Body of pancreas (tissue), 4 donors: ENCODE measurements around the gene SHANK1. TPM values are rescaled to one million over a fixed set of nuclear protein-coding genes. Genes with fewer than 3 reads are reported as not detected.

Experiments used
- ATAC-seq: fragments of 150-250 bp; one replicate; pipeline ENCODE4 v1.9.1; 2016
- DNase-seq, 4 donors: peaks; one replicate each; pipeline ENCODE4 v3.0.0-alpha.2; 2019
- H3K27ac ChIP-seq, 4 donors: fragments of 200-600 bp; sonication (generic); 1 replicate in 3 of 4; 2 replicates in 1 of 4; pipeline versions ENCODE4 v1.5.1 to v1.6.1; 2016 to 2019; ENCODE audit warnings: mild to moderate bottlenecking in 1 of 4, mixed read lengths in 1 of 4, moderate library complexity in 1 of 4
- H3K27me3 ChIP-seq, 2 donors: fragments of 200-600 bp; sonication (generic); one replicate each; pipeline ENCODE4 v1.6.0; 2016; ENCODE audit warnings: mild to moderate bottlenecking in 1 of 2
- H3K36me3 ChIP-seq, 2 donors: fragments of 200-600 bp; sonication (generic); replicated peaks in 1 of 2; 2 replicates each; pipeline ENCODE4 v1.5.1; 2016; ENCODE audit warnings: low read depth in 2 of 2; ENCODE audit not compliant: insufficient read depth in 1 of 2
- H3K4me1 ChIP-seq: fragments of 200-600 bp; sonication (generic); one replicate; pipeline ENCODE4 v1.6.0; 2016
- H3K4me3 ChIP-seq, 2 donors: fragments of 200-600 bp; sonication (generic); 1 replicate in 1 of 2; 2 replicates in 1 of 2; pipeline ENCODE4 v1.5.1; 2016 to 2019
- H3K9me3 ChIP-seq, 3 donors: fragments of 200-600 bp; sonication (generic); 1 replicate in 2 of 3; 2 replicates in 1 of 3; pipeline ENCODE4 v1.5.1; 2016
- POLR2A ChIP-seq, 3 donors: fragments of 450-650 bp; IDR thresholded peaks; one replicate each; pipeline ENCODE4 v1.6.1; 2016; ENCODE audit warnings: antibody characterized with exemption in 3 of 3, mild to moderate bottlenecking in 2 of 3
- WGBS, 2 donors: methylation state at CpG; one replicate each; pipeline ENCODE4 v1.1.5; 2017; 5-methylcytosine and 5-hydroxymethylcytosine counted together
- intact Hi-C: fragments of 100-400 bp; cut with DNase I; formaldehyde crosslinking; loops from one replicate; pipeline ENCODE4 v1.15.1; 2023
- total RNA-seq, 2 donors: library from RNA; depleted of rRNA; stranded (reverse); fragments of >200 nt; gene quantifications; one replicate each; pipeline ENCODE4 v1.1.0, GENCODE V29; 2016
- TF ChIP-seq, protein P1 (sequence below), 7 experiments: fragments of 450-650 bp in 4 of 7; fragments of 200-600 bp in 3 of 7; sonication (generic) in 3 of 7; IDR thresholded peaks; one replicate each; pipeline ENCODE4 v1.5.1; 2016 to 2019; ENCODE audit warnings: antibody characterized with exemption in 7 of 7

The SHANK1 gene
- total RNA-seq, 2 donors from 2014 or later: 0.26 to 2.3 TPM

DNA sequence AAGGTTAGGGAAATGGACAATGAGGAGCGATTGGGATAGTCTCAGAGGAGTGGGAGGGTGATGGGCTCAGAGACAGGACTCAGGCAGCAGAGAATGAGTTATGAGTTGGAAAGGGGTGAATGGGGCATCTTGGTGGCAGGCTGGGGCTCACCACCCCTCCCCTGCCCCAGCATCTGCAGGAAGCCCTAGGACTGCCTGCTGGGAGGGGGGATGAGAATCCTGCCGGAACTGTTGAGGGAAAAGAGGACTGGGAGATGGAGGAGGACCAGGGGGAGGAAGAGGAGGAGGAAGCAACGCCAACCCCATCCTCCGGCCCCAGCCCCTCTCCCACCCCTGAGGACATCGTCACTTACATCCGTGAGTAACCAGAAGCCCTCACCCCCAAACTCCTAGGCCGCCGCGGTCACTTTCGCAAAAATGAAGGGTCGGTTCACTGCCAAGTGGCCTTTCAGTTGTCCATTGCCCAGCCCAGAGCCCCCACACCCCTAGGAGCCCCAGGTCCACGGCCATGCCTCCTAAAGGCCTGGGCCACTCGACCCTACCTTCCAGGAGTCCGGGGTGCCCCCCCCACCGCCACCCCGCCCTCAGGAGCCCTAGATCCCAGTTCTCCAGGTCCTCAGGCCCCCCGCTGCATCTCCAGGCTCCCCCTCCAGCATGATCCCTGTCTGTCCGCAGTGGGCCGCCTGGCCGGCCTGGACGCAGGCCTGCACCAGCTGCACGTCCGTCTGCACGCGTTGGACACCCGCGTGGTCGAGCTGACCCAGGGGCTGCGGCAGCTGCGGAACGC lies 4.3 kb upstream of the SHANK1 start:
- intact Hi-C loops: no loop called here
- TF ChIP-seq POLR2A (IDR thresholded peaks at IDR 0.05): no peak
- TF ChIP-seq, protein P1, sequence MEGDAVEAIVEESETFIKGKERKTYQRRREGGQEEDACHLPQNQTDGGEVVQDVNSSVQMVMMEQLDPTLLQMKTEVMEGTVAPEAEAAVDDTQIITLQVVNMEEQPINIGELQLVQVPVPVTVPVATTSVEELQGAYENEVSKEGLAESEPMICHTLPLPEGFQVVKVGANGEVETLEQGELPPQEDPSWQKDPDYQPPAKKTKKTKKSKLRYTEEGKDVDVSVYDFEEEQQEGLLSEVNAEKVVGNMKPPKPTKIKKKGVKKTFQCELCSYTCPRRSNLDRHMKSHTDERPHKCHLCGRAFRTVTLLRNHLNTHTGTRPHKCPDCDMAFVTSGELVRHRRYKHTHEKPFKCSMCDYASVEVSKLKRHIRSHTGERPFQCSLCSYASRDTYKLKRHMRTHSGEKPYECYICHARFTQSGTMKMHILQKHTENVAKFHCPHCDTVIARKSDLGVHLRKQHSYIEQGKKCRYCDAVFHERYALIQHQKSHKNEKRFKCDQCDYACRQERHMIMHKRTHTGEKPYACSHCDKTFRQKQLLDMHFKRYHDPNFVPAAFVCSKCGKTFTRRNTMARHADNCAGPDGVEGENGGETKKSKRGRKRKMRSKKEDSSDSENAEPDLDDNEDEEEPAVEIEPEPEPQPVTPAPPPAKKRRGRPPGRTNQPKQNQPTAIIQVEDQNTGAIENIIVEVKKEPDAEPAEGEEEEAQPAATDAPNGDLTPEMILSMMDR (IDR thresholded peaks at IDR 0.05): no peak
- Histone ChIP-seq H3K27me3 (peaks cover 0 to under 1% of the 10 kb centered on the region in 2 donors), H3K9me3 (no peaks in the 10 kb centered on the region), H3K27ac (peak overlapping the region; percentile 46 to 79 (median 68)), H3K4me3 (peak overlapping the region; percentile 8), H3K36me3 (no peaks in the 10 kb centered on the region), H3K4me1 (peaks cover 26% of the 10 kb centered on the region)
- DNase-seq (no peak), ATAC-seq (no peak)
- 6 to 33% methylated on average over 5 to 31 of the region's 31 CpGs for WGBS, 2 donors

DNA sequence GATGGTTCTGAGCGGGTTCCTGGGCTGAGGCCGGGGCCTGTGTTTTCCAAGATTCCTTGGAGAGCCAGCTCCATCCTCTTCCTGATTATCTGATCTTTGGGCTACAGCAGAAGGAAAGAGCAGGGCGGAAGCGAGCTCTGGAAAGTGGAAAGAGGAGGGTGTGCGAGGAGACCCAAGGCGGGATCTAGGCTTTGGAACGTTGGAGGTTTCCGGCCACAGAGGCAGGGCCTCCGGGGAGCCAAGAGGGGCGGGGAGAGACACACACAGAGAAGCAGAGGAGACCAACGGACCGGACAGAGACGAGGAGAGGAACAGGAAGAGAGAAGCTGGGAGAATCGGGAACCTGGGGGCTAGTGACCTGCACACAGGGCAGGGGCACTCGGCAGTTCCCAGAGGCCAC lies 3.5 kb upstream of the SHANK1 start, which contains the start of gene CLEC11A:
Gene CLEC11A, plus strand, starts transcription at position 296 of the 400 bp plus-strand sequence. CDS start 162 bp downstream, outside the sequence.
- WGBS, 2 donors: 19 to 27% methylated on average over 13 to 15 of the region's 15 CpGs
- ATAC-seq (no peak), DNase-seq (peak in 3 of 4 donors; percentile 26 to 53 (median 38))
- intact Hi-C loops: no loop called here
- H3K36me3 ChIP-seq: no peaks in the 10 kb centered on the region
- peak within 1 kb of the TSS; percentile 8 for H3K4me3 ChIP-seq
- H3K27me3 ChIP-seq: peaks cover 0 to 7% of the 10 kb centered on the region in 2 donors
- peak within 1 kb of the TSS; percentile 46 to 79 (median 68) for H3K27ac ChIP-seq
- no peaks in the 10 kb centered on the region for H3K9me3 ChIP-seq
- TF ChIP-seq, protein P1 (IDR thresholded peaks at IDR 0.05): no peak
- TF ChIP-seq POLR2A (IDR thresholded peaks at IDR 0.05): peak in 1 of 3 donors; percentile 25
- peaks cover 33% of the 10 kb centered on the region for H3K4me1 ChIP-seq

DNA sequence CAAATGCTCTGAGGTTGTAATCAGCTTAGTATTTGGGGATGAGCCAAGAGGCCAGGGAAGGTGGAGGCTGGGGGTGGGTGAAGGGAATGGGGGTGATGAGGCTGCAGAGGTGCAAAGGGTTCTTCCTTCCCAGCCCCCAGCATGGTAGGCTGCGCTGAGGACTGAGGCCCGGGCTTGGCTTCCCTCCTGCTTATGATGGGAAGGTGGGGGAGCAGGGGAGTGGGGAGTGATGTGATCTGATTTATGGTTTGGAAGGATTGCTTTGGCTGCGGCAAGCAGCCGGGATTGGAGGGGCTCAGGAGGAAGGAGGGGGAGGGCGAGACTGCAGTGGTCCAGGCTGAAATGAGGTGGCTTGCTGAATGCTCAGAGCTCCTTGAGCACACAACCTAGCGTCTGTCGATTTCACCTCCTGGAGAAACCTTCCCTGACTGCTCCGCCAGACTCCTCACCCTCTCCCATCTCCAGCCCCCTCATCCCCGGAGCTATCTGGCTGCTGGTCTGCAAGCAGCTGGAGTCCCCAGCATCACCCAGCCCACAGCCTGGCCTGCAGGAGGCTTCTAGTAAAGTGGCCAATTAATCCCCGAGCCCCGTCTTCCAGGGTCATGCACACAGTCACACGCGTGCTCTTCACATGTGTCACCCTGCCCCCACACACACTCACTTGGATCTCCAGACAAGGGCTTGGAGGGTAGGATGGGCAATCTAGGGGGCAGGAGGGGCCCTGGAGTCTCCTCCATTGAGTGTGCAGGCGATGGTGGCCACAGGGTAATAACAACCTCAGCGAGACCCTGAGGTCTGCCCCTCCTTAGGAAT lies 2.8 kb upstream of the SHANK1 start:
- H3K4me1 ChIP-seq: peaks cover 34% of the 10 kb centered on the region
- 38 to 52% methylated on average over 12 to 15 of the region's 15 CpGs for WGBS, 2 donors
- TF ChIP-seq, protein P1 (IDR thresholded peaks at IDR 0.05): no peak
- TF ChIP-seq POLR2A (IDR thresholded peaks at IDR 0.05): no peak
- H3K27ac ChIP-seq: no peak overlapping the region
- peaks cover 0 to 13% of the 10 kb centered on the region in 2 donors for H3K27me3 ChIP-seq
- no peaks in the 10 kb centered on the region for H3K9me3 ChIP-seq
- H3K36me3 ChIP-seq: no peaks in the 10 kb centered on the region
- intact Hi-C loops: no loop called here
- H3K4me3 ChIP-seq: no peak overlapping the region
- no peak for DNase-seq
- ATAC-seq: no peak

DNA sequence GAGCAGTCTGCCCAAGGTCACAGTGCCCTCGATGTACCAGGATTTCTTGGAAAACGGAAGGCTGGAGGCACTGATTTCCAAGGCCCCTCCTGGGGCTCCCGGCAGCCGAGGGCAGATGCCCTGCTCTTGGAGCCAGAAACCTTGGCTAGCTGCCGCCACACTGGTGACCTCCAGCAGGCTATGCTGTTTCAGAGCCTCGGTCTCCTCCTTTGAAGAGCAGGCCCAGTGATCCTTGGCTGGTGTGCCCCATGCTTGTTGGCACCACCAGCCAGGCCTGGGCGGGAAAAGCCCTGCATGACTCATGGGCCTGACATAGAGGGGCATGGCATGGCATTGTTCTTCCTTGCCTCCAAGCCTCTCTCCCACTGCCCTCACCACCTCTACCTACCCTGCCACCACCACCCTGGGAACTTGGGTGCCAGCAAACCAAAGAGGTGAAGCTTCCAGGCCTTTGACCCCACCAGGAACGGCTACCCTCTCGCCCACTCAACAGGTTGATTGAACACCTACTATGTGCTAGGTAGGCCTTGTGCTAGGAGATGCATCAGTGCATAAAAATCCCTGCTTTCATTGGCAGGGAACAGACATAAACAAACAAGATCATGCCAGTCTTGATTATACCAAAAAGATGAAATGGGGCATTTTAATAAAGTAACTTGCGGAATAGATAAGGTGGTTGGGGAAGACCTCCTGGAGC lies 2.0 kb upstream of the SHANK1 start:
- no peaks in the 10 kb centered on the region for H3K36me3 ChIP-seq
- 42 to 59% methylated on average over 7 to 8 of the region's 10 CpGs for WGBS, 2 donors

More for the DNA sequence above, 2.0 kb upstream of the SHANK1 start:
- ATAC-seq (no peak), DNase-seq (no peak)
- Histone ChIP-seq H3K27me3 (peaks cover 0 to 13% of the 10 kb centered on the region in 2 donors), H3K4me3 (no peak overlapping the region), H3K9me3 (no peaks in the 10 kb centered on the region), H3K27ac (no peak overlapping the region), H3K4me1 (peaks cover 34% of the 10 kb centered on the region)
- TF ChIP-seq, protein P1 (IDR thresholded peaks at IDR 0.05): no peak
- no peak for TF ChIP-seq POLR2A (IDR thresholded peaks at IDR 0.05)
- intact Hi-C loops: no loop called here
